ENCODE measurements around the gene ABCG5.
A peak's percentile ranks its signal among the peaks of the same experiment; 100 is the strongest.

Gene ABCG5

GRCh38 chr2:43838560-43839267, at the start of gene ABCG5, which contains the start of gene ABCG8:
Gene ABCG5, minus strand, starts transcription at chr2:43838839. Its CDS starts 160 bp downstream, at chr2:43838679.
Gene ABCG8, plus strand, starts transcription at chr2:43838971. Its CDS starts 83 bp downstream, at chr2:43839054.
- DNase-seq: no peak

DNA sequence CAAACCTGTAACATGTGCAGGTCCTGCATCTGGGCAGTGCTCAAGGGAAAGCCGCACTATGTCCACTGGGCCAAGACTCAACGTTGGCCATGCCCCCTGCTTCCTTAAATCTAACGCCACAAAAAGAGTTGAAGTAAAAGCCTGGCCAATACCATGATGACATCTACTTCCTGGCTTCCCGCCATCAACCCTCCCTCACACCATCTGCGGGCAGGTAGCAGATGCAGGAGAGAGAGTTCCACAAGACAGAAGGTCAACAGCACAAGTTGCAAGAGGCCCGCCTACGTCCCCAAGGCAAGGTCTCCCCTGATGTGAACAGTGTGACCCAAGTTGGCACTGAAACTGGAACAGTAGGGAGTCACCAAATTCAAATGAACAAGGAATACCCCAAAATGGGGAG, 48.5 kb upstream of the ABCG5 start:
- no peak for DNase-seq

DNA sequence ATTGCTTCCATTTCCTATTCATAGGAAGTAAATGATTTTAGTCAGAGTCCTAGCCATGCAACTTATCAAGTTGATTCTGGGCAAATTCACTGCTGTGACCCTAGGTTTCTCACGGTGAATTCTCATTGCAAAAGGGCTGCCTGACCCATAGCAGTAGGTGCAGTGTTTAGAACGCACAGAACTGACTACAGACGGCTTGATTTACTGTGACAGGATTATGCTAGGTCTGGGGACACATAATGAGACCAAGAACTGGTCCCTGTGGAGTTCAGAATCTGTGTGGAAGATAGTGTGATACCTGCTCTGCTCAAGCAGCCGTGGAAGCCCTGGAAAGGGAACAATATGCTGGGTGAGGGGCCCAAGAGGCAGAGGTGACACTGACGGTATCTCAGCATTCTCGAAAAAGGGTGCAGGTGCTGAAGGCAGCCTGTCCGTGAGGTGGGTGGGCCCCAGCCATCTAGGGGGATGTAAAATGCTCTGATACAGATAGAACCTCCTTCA, 46.5 kb upstream of the ABCG5 start:
- no peak for DNase-seq

GRCh38 chr2:43884689-43885088, 46.0 kb upstream of the ABCG5 start:
- no peak for DNase-seq

DNA sequence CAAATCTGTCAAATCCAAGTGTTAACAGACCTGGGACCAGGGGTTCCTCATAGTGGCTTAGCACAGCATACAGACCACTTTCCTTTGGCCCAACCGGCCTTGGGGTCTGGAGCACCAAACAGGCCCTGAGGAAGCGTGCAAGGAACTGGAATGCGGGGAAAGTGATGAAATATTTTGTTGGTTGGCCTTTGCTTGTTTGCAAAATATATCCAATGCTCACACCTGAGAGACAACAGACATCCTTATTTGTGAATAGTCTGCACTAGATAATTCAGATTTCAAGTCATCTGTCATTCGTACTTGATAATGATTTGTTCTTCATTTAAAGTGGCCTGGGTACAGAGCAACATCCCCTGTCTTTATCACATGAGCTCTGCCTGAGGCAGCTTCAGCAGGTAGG, 43.7 kb upstream of the ABCG5 start:
- DNase-seq: no peak

DNA sequence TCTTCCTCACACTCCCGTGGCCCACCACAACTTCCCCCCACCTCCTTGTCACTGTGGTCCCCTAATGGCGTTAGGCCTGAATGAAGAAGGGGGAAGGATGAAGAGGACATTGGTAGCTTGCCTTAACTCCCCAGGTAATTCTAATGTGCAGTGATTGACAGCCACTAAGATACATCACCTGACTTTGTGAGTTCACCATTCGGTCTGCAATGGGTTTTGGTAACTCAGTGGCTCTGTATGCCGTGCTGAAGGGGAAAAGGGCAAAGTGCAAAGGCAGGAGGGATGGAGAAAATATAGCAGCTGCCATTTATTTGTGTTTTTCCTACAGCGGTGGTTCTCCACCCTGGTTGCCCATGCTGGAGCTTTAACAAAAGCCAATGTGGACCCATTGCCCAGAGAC, 42.3 kb upstream of the ABCG5 start:
- DNase-seq: no peak

DNA sequence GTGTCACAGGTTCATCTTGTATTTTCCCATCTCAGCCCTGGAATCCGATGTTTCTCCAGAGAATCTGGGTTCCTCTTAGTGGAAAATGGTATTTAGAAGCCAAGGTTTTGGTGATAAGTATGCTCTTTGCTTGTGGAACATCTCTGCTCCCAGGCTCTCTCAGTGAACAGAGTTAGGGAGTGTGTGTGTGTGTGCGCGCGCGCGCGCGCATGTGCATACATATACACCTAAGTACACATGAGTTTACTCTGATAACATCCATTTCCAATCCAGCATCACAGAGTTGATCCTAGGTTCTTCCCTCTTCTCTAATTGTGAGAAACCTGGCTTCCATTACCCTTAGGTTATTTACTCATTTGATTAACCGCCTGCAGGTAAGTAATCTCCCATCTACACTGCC, 41.8 kb upstream of the ABCG5 start:
- no peak for DNase-seq

DNA sequence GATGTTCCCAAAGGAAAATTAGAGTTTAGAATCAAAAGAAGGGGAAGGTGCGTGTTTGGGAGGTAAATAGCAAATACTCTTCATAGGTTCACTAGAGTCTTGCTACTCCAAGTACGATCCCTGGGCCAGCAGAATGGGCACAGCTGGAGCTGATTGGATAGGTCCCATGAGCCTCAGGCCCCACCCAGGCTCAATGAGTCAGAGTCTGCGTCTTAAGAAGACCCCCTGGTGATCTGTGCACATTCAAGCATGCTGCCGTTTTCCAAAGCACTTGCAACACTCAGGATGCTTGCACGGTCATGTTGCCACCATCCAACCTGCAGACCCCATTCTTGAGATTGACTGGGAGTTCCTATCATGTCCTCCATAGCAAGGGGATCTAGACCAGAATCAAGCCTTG, 40.6 kb upstream of the ABCG5 start:
- DNase-seq: no peak

- peak; percentile 58 for DNase-seq
Measured at GRCh38 chr2:43877782-43878464, 39.3 kb upstream of the ABCG5 start.

GRCh38 chr2:43874776-43875451, 36.3 kb upstream of the ABCG5 start:
- no peak for DNase-seq

DNA sequence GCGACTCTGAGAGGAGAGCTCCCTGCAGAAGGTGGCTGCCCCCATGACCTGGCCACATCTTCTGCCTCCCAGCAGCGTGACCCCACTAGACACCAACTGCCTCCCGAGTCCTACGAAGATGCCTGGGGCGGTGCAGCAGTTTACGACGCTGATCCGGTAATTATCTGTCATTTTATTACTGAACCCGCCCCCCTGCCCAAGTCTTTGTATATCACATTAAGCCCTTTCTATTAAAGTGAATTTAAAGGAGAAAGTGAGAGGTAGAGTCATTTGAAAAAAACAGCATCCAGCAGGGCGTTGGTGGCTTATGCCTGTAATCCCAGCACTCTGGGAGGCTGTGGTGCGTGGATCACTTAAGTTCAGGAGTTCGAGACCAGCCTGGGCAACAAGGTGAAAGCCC, 33.5 kb upstream of the ABCG5 start:
- DNase-seq: no peak

DNA sequence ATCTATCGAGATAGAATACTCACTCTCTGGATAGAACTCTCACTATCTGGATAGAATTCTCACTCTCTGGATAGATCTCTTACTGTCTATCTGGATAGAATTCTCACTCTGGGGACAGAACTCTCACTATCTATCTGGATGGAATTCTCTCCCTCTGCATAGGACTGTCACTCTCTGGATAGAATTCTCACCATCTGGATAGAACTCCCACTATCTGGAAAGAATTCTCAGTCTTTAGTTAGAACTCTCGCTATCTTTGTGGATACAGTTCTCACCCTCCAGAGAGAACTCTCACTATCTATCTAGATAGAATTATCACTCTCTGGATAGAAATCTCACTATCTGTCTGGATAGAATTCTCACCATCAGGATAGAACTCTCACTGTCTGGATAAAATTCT, 16.7 kb upstream of the ABCG5 start:
- DNase-seq: no peak

GRCh38 chr2:43854671-43855070, 16.0 kb upstream of the ABCG5 start:
- no peak for DNase-seq

GRCh38 chr2:43853141-43854081, 14.8 kb upstream of the ABCG5 start:
- DNase-seq: no peak

DNA sequence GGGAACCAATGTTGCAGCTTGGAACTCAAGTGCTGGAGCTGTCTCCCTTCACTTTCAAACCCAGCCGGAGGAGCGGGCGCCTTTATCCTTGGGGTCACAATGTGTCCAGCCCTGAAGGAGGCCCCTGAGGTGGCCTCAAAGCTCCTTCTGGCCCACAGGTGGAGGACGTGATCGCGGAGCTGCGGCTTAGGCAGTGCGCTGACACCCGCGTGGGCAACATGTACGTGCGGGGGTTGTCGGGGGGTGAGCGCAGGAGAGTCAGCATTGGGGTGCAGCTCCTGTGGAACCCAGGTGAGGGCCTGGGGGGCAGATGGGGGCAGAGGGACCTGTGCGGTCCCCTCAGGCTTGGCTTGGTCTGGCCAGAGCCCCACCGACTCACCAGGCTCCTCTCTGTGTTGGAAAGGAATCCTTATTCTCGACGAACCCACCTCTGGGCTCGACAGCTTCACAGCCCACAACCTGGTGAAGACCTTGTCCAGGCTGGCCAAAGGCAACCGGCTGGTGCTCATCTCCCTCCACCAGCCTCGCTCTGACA, 13.6 kb upstream of the ABCG5 start:
- no peak for DNase-seq

GRCh38 chr2:43851011-43851980, 12.7 kb upstream of the ABCG5 start:
- no peak for DNase-seq

DNA sequence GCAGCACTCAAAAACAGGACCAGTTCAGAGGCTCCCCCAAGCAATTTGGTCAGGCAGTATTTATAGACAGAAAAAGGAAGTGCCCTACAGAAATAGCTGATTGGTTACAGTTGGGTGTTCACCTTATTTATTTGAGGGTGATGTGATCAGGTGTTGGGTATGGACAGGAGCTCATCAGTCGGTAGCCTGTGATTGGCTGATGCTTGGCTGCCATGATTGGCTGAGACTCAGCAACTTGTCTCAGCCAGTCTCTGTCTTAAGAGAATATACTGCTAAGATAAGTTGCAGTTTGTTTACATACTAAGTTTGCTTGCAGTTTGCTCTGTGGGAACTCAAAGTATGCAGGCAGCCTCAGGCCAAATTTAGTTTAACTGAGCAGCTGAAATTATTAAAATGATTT, 9.6 kb upstream of the ABCG5 start:
- no peak for DNase-seq

DNA sequence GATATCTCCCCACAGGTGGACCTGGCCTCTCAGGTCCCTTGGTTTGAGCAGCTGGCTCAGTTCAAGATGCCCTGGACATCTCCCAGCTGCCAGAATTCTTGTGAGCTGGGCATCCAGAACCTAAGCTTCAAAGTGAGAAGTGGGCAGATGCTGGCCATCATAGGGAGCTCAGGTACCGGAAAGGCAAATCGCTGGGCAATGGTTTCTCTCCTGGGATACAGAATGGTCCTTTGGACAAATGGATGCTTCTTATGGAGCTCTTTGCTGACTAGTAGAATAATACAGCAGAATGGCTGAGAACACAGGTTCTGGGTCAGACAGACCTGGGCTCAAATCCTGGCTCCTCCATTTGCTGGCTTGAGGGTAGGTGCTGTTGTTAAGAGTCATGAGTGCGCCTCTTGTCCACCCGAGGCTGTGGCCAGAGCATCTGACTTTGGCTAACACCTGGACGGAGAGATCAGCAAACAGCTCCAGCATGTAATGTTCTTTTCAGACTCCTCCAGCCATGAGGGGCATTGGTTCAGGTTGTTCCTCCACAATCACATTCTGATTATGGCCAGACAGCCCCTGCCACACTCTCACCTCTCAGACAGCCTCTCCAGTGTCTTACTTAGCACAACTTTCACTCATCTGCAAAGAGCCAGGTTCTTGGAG, 7.6 kb upstream of the ABCG5 start:
- DNase-seq: no peak

- no peak for DNase-seq
Measured at GRCh38 chr2:43845181-43845580, 6.5 kb upstream of the ABCG5 start.

DNA sequence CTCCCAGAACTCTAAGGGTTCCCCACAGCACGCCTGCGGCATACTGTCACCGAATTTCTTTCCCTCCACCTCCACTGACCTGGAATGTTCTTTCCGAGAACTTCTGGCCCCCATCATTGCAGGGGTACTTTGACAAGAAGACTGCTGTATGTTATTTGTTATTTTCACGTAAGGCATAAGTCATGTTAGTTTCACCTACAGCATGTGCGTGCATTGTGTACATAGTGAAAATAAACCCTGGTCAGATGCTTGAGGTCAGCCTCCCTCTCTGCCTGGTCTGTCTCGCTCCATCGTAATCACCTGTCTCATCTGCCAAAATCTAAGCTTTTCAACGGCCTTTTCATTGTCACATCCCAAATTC, 4.2 kb upstream of the ABCG5 start:
- DNase-seq: no peak

Measured in NCI-H1105 treated with DMSO at 0.1 percent for 48 hours (cell line).